ENCODE measurements around the gene PQBP1.

PQBP1 gene

GRCh38 chrX:48927123-48927522, 29.4 kb downstream of the PQBP1 start:
- no peak for DNase-seq

GRCh38 chrX:48927736-48928382, 30.1 kb downstream of the PQBP1 start:
- DNase-seq: no peak

GRCh38 chrX:48933757-48934156, 36.0 kb downstream of the PQBP1 start:
- no peak for DNase-seq

- no peak for DNase-seq
Observed at GRCh38 chrX:48934581-48935300, 37.0 kb downstream of the PQBP1 start.

GRCh38 chrX:48935301-48935670, 37.6 kb downstream of the PQBP1 start:
- DNase-seq: no peak

GRCh38 chrX:48936429-48937053, 38.8 kb downstream of the PQBP1 start:
- DNase-seq: no peak

GRCh38 chrX:48937054-48937907, 39.6 kb downstream of the PQBP1 start:
- DNase-seq: no peak

- DNase-seq: no peak
Observed at GRCh38 chrX:48938721-48939425, 41.1 kb downstream of the PQBP1 start.

- no peak for DNase-seq
Observed at GRCh38 chrX:48939524-48940228, 41.9 kb downstream of the PQBP1 start.

- no peak for DNase-seq
Observed at GRCh38 chrX:48940404-48940955, 42.8 kb downstream of the PQBP1 start.

GRCh38 chrX:48942895-48943294, 45.2 kb downstream of the PQBP1 start:
- no peak for DNase-seq

GRCh38 chrX:48945517-48946348, 48.0 kb downstream of the PQBP1 start:
- no peak for DNase-seq

GRCh38 chrX:48948589-48948988, 50.9 kb downstream of the PQBP1 start:
- DNase-seq: no peak

All from GOT3 (cell line).